GM12878 (cell line): ENCODE results near the gene CERK.

Experiments used
- BCL3 ChIP-seq: IDR thresholded peaks from 2 replicates; pipeline ENCODE4 v1.6.1; 2011; ENCODE audit warnings: borderline replicate concordance, low read depth, mild to moderate bottlenecking, moderate library complexity, low read length; ENCODE audit not compliant: insufficient read depth, poor library complexity, severe bottlenecking
- EZH2 ChIP-seq: IDR thresholded peaks from 2 replicates; pipeline ENCODE4 v1.6.1; 2012; ENCODE audit warnings: low read depth, mild to moderate bottlenecking, control low read depth, inconsistent platforms, low read length, borderline replicate concordance; ENCODE audit not compliant: control insufficient read depth

GRCh38 chr22:46688949-46689348 lies 49.1 kb downstream of the CERK start:
- TF ChIP-seq EZH2 (no peak), BCL3 (no peak)
